Glomerular endothelial cell (primary cell): ENCODE results near the gene PPP2CA. TPM values are rescaled to one million over a fixed set of nuclear protein-coding genes. Genes with fewer than 3 reads are reported as not detected.
"Not testable (repeated sequence)": the region's sequence is repeated elsewhere in the genome, so short reads cannot be mapped to it uniquely, and the experiment has no call there.

Experiments
- DNase-seq: peaks from one replicate; pipeline ENCODE4 v3.0.0-alpha.2; 2011; ENCODE audit warnings: low read depth, low spot score; ENCODE audit errors: extremely low read depth
- total RNA-seq: library from RNA; depleted of rRNA; stranded (reverse); fragments of >200 nt; gene quantifications from 2 replicates; pipeline ENCODE4 v1.2.3, GENCODE V29; 2015

The PPP2CA gene
- total RNA-seq, 1 donor from 2014 or later: 164 TPM

DNA sequence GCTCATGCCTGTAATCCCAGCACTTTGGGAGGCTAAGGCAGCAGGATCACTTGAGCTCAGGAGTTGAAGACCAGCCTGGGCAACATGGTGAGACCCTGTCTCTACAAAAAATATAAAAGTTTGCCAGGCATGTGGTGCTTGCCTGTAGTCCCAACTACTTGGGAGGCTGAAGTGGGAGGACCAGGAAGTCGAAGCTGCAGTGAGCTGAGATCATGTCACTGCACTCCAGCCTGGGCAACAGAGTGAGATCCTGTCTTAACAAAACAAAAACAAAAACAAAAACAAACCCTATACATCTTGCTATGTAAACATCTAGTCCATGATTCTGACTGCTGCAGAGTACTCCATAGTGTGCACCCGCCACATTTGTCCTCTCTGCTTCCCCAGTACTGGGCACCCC lies 19.8 kb upstream of the PPP2CA start:
- no peak for DNase-seq

DNA sequence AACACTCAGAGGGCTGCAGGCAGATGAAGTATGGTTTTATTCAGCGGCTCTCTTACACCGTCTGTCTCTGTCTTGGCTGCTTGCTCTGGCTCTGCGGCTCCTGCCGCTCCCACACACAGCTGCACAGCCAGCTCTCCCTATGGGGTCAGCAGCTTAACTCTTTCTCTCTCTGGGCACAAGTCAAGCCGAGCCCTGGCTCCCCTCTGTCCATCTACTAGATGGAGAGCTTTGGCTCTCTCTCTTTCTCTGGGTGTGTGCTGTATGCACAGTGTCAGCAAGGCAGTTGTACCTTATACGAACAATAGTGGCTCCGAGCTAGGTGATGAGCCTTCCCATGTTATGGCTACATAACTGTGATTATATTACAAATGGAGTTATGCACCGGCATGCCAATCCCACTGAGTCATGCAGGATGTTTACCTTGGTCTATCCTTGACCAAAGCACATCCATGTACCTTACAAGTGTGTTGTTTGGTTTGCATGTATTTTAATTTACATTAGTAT lies 19.3 kb upstream of the PPP2CA start:
- no peak for DNase-seq

DNA sequence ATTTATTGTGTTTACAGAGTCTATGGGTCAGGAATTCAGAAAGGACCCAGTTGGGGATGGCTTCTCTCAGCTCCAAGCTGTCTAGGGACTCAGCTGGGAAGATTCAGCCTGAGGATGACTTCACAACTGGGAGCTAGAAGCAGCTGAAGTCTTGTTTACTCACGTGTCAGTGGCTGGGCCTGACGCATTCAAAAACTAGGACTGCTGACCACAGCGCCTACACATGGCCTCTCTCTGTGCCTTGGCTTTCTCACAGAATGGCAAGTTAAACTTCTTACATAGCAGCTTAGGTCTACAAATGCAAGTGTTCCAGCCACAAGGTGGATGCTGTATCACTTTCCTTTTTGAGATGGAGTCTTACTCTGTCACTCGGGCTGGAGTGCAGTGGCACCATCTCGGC lies 16.3 kb upstream of the PPP2CA start:
- no peak for DNase-seq

DNA sequence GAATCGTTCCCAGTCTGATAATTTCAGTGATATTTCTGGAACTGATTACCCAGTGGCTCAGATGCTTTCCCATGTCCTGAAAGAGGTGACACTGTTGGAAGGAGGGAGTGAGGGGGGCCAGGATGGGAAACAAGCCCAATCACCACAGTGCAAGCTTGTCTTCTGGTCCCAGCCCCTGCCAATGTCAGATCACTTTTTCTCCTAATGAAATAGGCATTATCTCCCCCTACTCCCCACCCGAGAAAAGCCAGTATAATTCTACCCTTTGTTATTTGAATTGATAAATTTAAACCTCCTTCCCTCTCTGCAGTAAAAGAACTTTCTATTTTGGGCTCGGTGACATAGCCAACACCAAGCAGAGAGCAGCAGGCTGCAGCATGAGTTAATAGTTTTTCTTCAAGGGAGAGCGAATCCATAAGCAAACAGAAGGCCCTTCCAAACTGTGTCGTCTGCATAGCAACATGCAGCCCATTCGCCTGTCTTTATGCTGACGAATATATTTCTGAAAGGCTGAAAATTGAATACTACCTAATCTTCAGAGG lies 14.6 kb upstream of the PPP2CA start:
- no peak for DNase-seq

DNA sequence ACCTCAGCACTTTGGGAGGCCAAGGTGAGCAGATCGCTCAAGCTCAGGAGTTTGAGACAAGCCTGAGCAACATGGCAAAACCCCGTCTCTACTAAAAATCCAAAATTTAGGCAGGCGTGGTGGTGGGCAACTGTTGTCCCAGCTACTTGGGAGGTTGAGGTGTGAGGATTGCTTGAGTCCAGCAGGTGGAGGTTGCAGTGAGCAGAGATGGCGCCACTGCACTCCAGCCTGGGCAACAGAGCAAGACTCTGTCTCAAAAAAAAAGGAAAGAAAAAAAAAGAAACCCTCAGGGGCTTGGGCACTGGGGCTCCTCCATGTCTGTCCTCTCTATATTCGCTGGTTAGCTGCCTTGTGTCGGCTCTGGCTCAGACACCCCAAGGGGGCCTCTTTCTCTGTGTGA lies 10.9 kb upstream of the PPP2CA start:
- no peak for DNase-seq

DNA sequence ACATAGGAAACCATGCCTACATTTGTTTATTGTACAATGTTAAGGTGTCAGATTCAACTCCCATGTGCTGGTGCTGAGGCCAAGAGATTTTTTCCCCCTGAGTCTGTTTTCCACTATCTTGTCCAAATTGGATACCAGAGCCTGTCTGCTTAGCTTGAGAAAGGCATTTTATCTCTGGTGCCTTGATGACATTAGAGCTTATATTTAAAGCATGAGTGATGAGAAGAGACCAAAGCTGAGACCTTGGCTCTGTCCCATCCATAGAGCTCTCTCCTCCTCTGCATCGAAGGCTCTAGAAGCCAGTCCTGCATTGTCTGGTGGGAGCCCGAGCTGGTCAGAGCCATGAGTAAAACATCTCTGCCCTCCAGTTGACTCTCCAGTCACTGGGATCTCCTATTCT lies 10.4 kb upstream of the PPP2CA start:
- DNase-seq: no peak

DNA sequence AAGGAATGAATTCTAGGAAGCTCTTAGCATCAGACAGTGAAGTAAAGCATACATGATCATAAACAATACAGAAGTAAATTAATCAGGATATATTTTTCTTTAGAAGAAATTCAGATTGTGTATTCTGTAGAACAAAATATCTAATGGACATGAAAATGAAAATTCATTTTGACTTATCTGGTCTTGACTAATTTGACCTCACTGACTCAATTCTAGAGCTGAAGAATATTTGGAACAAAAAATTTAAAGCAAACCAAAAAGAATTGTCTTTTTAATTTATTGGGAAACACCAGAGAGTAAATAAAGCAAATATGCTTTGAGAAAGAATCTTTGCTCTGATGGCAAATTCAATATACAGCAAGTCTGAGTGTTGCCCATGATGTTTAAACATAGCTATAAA lies 2.8 kb upstream of the PPP2CA start:
- DNase-seq: no peak

DNA sequence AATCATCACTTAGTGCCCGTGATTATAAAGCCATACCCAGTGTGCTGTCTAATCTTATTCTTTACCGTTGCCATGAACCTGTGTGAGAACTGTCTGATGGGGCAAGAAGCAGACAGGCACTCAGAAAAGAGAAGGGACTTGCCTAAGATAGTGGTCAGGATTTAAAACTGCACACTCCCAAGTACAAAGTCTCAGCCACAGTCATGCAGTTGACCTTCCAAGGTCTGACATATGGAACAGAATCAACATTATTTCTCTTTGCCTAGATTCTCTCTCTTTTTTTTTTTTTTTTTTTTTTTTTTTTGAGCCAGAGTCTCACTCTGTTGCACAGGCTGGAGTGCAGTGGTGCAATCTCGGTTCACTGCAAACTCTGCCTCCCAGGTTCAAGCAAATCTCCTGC lies 1.9 kb upstream of the PPP2CA start:
- no peak for DNase-seq

DNA sequence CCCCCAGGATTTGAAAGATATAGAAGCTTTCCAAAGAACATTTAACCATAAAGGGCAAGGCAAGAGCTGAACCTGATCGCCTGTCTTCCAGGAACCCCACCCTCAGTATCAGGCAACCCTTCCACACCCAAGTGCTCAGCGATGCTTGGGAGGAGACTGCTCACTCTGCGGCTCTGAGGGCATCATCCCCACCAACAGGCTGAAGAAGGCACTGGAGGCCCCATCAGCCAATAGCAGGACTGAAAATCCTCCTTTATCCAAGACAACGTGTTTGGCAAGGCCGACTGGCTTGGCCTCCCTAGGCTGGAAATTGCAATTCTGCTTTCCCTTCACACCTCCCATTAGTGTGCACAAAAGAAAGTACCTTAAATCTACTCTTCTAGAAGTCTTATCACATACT lies 1.4 kb upstream of the PPP2CA start:
- no peak for DNase-seq

DNA sequence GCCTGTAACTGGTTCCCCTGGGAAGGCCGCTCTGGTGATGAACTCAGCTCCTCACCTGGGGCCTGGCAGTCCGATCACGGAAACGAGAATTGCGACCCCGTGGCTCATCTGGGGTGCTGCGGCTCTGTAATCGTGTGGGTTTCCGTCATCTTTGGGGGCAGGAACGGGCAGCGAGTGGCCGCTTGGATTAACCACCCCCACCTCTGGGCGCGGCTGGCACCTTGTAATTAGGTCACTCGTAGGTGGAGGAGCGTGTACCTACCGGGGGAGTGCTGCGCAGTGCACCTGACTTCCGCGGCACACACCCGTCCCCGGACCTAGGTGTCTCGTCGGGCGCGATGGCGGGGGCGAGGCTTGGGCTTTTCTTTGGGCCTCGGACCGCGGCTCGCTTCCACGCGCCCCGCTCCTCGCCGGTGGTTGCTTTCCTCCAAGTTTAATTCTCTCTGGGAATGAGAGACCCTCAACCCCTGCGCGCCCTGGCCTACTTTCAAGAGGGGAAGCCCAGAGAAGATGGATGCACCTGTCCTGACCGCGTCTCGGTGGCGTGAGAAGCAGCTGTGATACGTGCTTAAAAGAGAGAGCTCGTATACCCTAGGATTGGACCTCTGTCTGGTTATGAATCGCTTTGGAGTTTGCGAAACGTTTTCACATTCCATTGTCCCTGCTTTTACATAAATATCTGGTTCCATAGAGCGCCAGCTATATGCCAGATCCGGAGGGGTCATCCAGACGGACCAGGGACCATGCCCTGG lies 744 bp upstream of the PPP2CA start:
- no peak for DNase-seq

DNA sequence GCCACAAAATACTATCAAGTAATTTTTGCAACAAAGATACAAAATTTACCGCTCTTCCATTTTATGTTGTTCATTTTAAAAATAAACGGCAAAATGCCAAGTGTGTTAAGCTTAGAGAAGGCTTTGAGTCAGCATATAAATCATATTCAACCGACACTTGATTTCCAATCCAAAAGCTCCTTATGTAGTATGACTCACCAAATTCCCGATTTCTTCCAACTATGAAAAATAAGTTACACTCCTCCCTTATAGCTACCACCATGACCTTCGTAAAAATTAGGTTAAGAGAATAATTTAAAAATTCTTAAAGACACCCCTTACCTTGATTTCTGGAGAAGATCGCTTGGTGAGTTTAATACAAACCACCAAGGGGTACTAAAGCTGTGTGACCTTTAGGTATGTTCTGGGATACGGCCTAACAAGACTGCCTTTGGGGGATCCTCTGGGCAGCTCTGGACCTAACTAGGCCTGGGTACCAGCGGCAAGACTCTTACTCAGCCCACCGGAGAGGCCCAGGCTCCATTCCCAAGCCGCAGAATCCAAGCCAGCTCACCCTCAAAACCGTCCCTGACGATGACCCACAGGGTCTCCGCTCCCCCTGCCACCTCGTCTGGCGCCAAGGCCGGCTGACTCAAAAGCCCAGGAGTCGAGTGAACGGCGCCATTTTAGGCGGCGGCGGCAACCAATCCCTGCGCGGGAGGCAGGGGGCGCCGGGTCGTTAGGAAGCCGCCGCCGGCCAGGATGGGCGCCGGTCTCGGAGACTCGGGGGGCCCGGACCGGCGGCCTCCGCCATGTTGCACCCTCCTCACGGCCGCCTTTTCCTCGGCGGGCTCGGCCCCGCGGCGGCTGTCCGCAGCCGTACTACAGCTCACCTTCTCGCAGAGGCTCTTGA lies 739 bp downstream of the PPP2CA start:
- DNase-seq: peak; percentile 70

DNA sequence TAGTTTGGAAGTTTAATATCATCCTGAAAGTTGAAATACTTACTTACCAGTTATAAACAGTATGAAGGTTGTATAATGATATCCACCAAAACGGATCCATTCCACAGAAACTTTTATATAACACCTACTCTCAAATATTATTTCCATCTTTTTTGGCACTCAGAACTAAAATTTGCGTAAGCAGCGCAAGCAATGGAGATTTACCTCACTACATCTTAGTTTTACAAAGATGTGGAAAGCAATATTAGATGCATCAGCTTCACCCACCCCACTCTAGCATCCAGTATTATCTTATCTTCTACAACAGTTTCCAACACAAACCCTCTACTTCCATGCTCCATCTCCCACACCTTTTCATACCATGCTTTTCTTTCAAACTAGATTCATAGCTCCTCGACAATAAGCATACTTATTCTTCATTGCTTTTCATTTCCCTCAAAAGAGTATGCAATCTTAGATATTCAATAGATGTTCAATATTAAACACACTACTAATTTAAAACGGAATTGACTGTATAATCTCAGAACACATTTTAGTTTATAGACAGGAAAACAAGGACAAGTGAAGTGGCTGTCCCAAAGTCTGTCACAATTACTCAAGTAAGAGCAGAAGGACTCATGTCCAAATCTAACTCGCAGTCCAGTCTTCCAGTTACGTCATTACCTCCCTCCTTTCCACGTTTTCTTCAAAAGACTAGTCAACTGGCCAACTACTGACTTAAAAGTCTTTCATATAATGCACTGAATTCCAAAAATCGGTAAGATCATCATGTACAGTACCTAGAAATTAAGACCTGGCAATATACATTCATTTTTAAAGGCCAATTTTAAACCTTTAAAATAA lies 2.2 kb downstream of the PPP2CA start:
- no peak for DNase-seq

DNA sequence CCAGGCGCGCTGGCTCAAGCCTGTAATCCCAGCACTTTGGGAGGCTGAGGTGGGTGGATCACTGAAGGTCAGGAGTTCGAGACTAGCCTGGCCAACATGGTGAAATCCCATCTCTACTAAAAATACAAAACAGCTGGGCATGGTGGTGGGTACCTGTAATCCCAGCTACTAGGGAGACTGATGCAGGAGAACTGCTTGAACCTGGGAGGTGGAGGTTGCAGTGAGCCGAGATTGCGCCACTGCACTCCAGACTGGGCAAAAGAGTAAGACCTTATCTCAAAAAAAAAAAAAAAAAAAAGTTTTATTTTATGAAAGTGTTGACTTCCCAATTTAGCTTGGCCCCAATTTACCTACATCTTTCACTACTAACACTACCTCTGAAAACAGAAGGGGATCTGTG lies 4.2 kb downstream of the PPP2CA start:
- DNase-seq: not testable (repeated sequence)

DNA sequence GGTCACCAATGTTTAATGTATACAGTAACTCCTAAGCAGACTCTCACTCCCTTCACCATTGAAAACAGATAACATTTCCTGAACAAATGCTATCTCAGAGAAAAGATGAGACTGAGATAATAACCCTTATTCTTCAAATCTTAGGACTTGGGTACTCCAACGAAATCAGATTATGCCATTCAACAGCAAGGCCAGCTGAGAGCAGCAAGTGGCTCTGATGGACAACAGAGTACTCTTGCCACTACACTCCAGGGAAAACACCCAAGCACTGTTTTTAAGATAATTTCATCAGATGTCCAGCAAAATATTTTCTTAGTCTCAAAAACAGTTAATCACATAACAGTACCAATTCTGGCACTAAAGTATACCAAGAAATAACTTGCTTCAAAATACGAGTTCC lies 10.1 kb downstream of the PPP2CA start:
- no peak for DNase-seq

DNA sequence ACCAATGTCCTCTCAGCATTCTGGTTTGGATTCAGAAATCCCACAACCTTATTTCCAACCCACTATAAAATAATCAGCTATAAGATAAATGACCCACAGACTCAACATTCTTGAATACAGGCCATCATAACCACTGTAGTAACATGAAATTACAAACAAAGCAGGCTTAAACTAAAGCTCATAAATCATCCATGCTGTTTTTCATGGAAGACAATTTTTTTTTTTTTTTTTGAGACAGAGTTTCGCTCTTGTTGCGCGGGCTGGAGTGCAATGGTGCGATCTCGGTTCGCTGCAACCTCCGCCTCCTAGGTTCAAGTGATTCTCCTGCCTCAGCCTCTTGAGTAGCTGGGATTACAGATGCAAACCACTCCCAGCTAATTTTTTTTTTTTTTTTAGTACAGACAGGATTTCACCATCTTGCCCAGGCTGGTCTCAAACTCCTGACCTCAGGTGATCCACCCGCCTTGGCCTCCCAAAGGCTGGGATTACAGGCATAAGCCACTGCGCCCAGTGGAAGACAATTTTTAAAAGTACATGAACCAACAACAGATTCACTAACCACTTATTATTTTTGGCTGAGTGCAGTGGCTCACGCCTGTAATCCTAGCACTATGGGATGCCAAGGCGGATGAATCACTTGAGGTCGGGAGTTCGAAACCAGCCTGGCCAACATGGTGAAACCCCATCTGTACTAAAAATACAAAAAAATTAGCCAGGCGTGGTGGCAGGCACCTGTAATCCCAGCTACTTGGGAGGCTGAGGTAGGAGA lies 14.4 kb downstream of the PPP2CA start:
- not testable (repeated sequence) for DNase-seq

DNA sequence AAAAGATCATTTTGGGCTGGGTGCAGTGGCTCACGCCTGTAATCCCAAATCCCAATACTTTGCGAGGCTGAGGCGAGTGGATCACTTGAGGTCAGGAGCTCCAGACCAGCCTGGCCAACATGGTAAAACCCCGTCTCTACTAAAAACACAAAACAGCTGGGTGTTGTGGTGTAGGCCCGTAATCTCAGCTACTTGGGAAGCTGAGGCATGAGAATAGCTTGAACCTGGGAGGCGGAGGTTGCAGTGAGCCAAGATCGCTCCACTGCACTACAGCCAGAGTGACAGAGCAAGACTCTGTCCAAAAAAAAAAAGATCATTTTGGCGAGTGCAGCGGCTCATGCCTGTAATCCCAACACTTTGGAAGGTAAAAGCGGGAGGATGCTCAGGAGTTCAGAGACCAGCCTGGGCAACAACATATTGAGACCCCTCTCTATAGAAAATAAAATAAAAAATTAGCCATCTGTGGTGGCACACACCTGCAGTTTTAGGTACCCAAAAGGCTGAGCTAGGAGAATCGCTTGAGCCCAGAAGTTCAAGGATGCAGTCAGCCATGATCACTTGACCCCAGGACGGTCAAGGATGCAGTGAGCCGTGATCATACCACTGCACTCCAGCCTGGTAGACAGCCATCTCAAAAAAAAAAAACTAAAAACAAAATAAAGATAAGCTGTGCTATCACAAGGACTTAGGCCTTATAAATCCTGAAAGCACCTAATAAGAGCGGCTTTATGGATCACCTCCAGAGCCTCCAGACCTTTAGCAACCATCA lies 16.2 kb downstream of the PPP2CA start:
- no peak for DNase-seq

DNA sequence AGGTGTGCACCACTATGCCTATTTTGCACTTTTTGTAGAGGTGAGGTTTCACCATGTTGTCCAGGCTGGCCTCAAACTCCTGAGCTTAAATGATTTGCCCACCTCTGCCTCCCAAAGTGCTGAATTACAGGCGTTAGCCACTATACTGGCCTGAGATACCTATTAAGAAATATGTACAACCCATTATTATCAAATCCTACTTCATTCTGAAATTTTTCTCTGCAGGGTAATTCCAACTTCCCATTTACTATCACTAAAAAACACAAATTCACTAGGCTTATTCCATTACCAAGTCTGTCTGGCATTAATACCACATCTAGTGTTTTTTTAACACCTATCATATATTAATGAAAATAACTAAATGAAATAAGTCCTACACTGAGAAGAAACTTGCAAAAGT lies 18.2 kb downstream of the PPP2CA start:
- no peak for DNase-seq

DNA sequence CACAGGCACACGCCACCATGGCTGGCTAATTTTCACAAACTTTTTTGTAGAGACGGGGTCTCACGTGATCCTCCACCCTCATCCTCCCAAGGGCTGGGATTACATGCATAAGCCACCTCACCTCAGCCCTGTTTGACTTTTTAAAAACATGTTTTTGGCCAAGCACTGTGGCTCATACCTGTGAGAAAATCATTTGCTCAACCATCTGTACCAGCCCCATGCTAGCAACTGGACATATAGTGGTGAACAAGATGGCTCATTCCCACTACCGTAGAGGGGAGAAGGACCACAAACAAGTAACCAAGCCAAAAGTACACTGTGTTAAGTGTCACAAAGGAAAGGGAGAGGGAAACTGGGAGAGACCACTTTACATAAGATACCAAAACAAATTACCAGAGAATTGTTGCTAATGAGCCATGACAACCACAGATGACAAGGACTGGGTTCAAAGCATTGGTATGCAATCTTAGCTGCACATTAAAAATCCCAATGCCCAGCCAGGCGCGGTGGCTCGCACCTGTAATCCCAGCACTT lies 19.2 kb downstream of the PPP2CA start:
- no peak for DNase-seq

DNA sequence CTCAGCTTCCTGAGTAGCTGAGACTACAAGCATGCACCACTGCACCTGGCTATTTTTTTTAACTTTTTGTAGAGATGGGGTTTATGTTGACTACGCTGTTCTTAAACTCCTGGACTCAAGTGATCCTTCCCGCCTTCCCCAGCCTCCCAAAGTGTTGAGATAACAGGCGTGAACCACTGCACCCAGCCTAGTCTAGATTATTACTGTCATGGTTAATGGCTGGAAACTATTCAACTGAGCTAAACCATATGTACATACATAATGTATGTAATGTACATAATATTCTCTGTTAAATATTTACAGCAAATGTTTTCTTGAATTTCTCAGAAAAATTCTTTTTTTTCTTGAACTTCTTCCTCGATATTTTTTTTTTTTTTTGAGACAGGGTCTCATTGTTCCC lies 21.3 kb downstream of the PPP2CA start:
- DNase-seq: no peak
